Neuronal stem cell (in vitro differentiated cells): ENCODE measurements around the gene PIEZO1.

ENCODE experiments used
- DNase-seq: peaks from one replicate; pipeline ENCODE4 v3.0.0-alpha.2; 2013; ENCODE audit warnings: low spot score
- H2AFZ ChIP-seq: one replicate; pipeline ENCODE4 v1.6.1; 2013; ENCODE audit warnings: mild to moderate bottlenecking, low read length, inconsistent platforms
- H2AK5ac ChIP-seq: 2 replicates; pipeline ENCODE4 v1.6.1; 2013; ENCODE audit warnings: low read depth, mild to moderate bottlenecking, inconsistent platforms, low read length, moderate library complexity, mixed read lengths
- H2BK120ac ChIP-seq: 2 replicates; pipeline ENCODE4 v1.6.1; 2013; ENCODE audit warnings: low read depth, mild to moderate bottlenecking, inconsistent platforms, low read length, moderate library complexity, mixed read lengths
- H2BK12ac ChIP-seq: one replicate; pipeline ENCODE4 v1.6.1; 2013; ENCODE audit warnings: low read length, inconsistent platforms
- H2BK15ac ChIP-seq: 2 replicates; pipeline ENCODE4 v1.6.1; 2013; ENCODE audit warnings: mild to moderate bottlenecking, low read length, inconsistent platforms, mixed read lengths
- H2BK5ac ChIP-seq: one replicate; pipeline ENCODE4 v1.6.1; 2013; ENCODE audit warnings: inconsistent platforms, mild to moderate bottlenecking, low read length, moderate library complexity
- H3K14ac ChIP-seq: one replicate; pipeline ENCODE4 v1.6.1; 2013; ENCODE audit warnings: low read length, inconsistent platforms
- H3K18ac ChIP-seq: 2 replicates; pipeline ENCODE4 v1.6.1; 2013; ENCODE audit warnings: low read length, inconsistent platforms
- H3K23ac ChIP-seq: 2 replicates; pipeline ENCODE4 v1.6.1; 2013; ENCODE audit warnings: low read depth, mild to moderate bottlenecking, mixed read lengths, low read length, inconsistent platforms; ENCODE audit not compliant: poor library complexity
- H3K27ac ChIP-seq: replicated peaks from 3 replicates; pipeline ENCODE4 v1.5.1; 2013; ENCODE audit warnings: low read length, inconsistent platforms
- H3K27me3 ChIP-seq, 3 experiments: 2 replicates each; pipeline ENCODE4 v1.6.1; 2013; ENCODE audit warnings: low read length in 3 of 3, mild to moderate bottlenecking in 2 of 3, inconsistent platforms in 1 of 3, low read depth in 1 of 3, mixed read lengths in 1 of 3, moderate library complexity in 1 of 3; ENCODE audit not compliant: control insufficient read depth in 3 of 3, insufficient read depth in 3 of 3
- H3K36me3 ChIP-seq, 2 donors: replicated peaks in 1 of 2; 2 replicates each; pipeline ENCODE4 v1.6.1; 2013; ENCODE audit warnings: low read length in 2 of 2; ENCODE audit not compliant: control insufficient read depth in 2 of 2, insufficient read depth in 2 of 2
- H3K4ac ChIP-seq: 2 replicates; pipeline ENCODE4 v1.6.1; 2013; ENCODE audit warnings: inconsistent platforms, mild to moderate bottlenecking, low read length, moderate library complexity
- H3K4me1 ChIP-seq, 2 donors: 1 replicate in 1 of 2; 2 replicates in 1 of 2; pipeline ENCODE4 v1.6.1; 2013; ENCODE audit warnings: low read length in 2 of 2, low read depth in 1 of 2; ENCODE audit not compliant: control insufficient read depth in 2 of 2, insufficient read depth in 1 of 2
- H3K4me2 ChIP-seq: one replicate; pipeline ENCODE4 v1.6.1; 2013; ENCODE audit warnings: mild to moderate bottlenecking, low read length, inconsistent platforms; ENCODE audit not compliant: insufficient read depth, poor library complexity, severe bottlenecking
- H3K4me3 ChIP-seq, 2 donors: 2 replicates each; pipeline ENCODE4 v1.5.1; 2013; ENCODE audit warnings: low read length in 2 of 2, mild to moderate bottlenecking in 2 of 2, inconsistent platforms in 1 of 2, moderate library complexity in 1 of 2
- H3K79me1 ChIP-seq: one replicate; pipeline ENCODE4 v1.6.1; 2013; ENCODE audit warnings: low read depth, mild to moderate bottlenecking, inconsistent platforms, low read length, moderate library complexity
- H3K9ac ChIP-seq: one replicate; pipeline ENCODE4 v1.6.1; 2013; ENCODE audit warnings: mild to moderate bottlenecking, low read depth, low read length, inconsistent platforms; ENCODE audit not compliant: poor library complexity
- H3K9me3 ChIP-seq, 2 donors: replicated peaks in 1 of 2; 2 replicates each; pipeline versions ENCODE3 to v1.6.1; 2013; ENCODE audit warnings: low read length in 2 of 2, mild to moderate bottlenecking in 2 of 2, inconsistent platforms in 1 of 2, low read depth in 1 of 2, mixed read lengths in 1 of 2, moderate library complexity in 1 of 2; ENCODE audit not compliant: control insufficient read depth in 2 of 2, insufficient read depth in 1 of 2
- H4K8ac ChIP-seq: one replicate; pipeline ENCODE4 v1.6.1; 2013; ENCODE audit warnings: low read depth, mild to moderate bottlenecking, inconsistent platforms, low read length, moderate library complexity
- H4K91ac ChIP-seq: one replicate; pipeline ENCODE4 v1.6.1; 2013; ENCODE audit warnings: low read length, low read depth, mild to moderate bottlenecking, inconsistent platforms; ENCODE audit not compliant: poor library complexity
- WGBS, 2 donors: extraction: QIAGEN DNeasy Blood & Tissue Kit; methylation state at CpG; one replicate each; pipeline ENCODE4 v1.1.7; 2013; ENCODE audit warnings: missing lambda C conversion rate in 2 of 2, mixed read lengths in 1 of 2; ENCODE audit not compliant: insufficient read length in 2 of 2, insufficient replicate concordance in 1 of 2; ENCODE audit errors: extremely low coverage in 2 of 2; 5-methylcytosine and 5-hydroxymethylcytosine counted together

The PIEZO1 gene

DNA sequence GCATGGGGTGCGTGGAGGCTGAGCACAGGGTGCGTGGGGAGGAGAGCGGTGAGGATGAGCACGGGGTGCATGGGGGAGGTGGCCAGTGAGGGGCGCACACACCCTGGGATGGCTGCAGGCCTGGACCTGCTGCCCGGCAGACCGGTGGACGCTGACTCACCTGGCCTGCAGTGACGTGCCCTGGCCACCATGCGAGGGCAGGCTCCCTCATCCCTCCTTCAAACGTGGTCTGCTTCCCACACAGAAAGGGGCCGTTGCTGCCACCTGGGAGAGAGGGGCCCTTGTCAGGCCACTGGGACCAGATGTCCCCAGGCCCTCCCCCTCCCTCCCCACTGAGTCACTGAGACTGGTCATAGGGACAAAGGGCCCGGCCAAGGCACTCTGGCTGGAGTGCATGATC is 46.8 kb upstream of the PIEZO1 start:
- Histone ChIP-seq H4K91ac (no peak overlapping the region), H3K9me3 (no peaks in the 10 kb centered on the region), H2BK12ac (peak overlapping the region; percentile 41), H3K27me3 (no peaks in the 10 kb centered on the region), H3K4me3 (no peak overlapping the region), H2BK5ac (peak overlapping the region; percentile 66), H3K4ac (no peak overlapping the region), H3K4me2 (no peak overlapping the region), H2AFZ (no peak overlapping the region), H3K14ac (peak overlapping the region; percentile 71), H2BK15ac (no peak overlapping the region), H4K8ac (peak overlapping the region; percentile 43), H2BK120ac (no peak overlapping the region), H3K18ac (peak overlapping the region; percentile 48), H3K9ac (peak overlapping the region; percentile 81), H3K79me1 (peaks cover 8% of the 10 kb centered on the region), H2AK5ac (peak overlapping the region; percentile 37), H3K23ac (no peak overlapping the region), H3K27ac (no peak overlapping the region), H3K4me1 (no peaks in the 10 kb centered on the region), H3K36me3 (peaks cover 0 to 7% of the 10 kb centered on the region in 2 donors)
- no peak for DNase-seq
- no CpG with 5 or more reads among the region's 13 CpGs for WGBS, 2 donors

DNA sequence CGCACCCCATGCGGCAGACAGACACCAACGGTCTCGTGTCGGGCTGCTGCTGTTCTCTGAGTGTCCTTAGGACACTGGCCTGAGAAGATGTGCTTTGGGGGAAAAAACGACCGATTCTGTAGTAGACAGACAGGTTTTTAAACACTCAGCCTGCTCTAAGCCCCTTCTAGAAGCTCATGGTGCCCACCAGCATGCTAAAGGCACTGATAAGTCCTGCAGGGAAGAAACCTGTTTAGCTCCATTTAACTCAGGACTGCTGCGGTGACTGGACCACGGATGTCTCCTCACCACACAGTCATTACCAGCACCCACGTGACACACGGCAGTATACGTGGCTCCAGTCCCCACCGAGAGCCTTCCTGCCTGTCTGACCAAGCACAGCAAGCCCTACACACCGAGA is 45.8 kb upstream of the PIEZO1 start:
- H3K14ac ChIP-seq: no peak overlapping the region
- H3K27me3 ChIP-seq: no peaks in the 10 kb centered on the region
- no peak overlapping the region for H3K18ac ChIP-seq
- WGBS, 2 donors: no CpG with 5 or more reads among the region's 14 CpGs
- no peak overlapping the region for H3K9ac ChIP-seq
- H3K4me3 ChIP-seq: no peak overlapping the region
- no peak overlapping the region for H3K4me2 ChIP-seq
- no peak overlapping the region for H4K8ac ChIP-seq
- H3K4me1 ChIP-seq: no peaks in the 10 kb centered on the region
- H2BK15ac ChIP-seq: no peak overlapping the region
- DNase-seq: no peak
- no peak overlapping the region for H3K4ac ChIP-seq
- no peak overlapping the region for H3K27ac ChIP-seq
- no peak overlapping the region for H2BK5ac ChIP-seq
- no peak overlapping the region for H2BK12ac ChIP-seq
- H3K23ac ChIP-seq: no peak overlapping the region
- H2BK120ac ChIP-seq: no peak overlapping the region
- no peaks in the 10 kb centered on the region for H3K9me3 ChIP-seq
- H2AK5ac ChIP-seq: no peak overlapping the region
- H2AFZ ChIP-seq: no peak overlapping the region
- H3K36me3 ChIP-seq: peaks cover 0 to 7% of the 10 kb centered on the region in 2 donors
- peaks cover 7% of the 10 kb centered on the region for H3K79me1 ChIP-seq
- no peak overlapping the region for H4K91ac ChIP-seq

DNA sequence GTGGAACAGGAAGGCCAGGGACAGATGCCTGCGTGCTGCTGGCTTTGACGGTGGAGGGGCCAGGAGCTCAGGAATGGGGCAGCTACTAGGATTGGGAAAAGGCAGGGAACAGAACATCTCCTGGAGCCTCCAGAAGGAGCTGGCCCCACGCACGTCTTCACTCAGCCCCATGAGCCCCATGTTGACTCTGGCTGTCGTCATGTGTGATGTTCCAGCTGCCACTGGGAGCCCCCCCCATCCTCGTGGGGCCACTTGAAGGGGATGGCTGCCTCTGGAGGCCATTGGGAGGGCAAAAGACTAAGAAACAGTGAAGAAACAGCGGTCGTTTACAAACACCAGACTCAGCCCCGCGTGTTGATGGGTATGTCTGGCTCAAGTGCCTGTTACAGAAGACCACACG is 45.2 kb upstream of the PIEZO1 start:
- H3K14ac ChIP-seq: no peak overlapping the region
- no peak overlapping the region for H4K8ac ChIP-seq
- no peak overlapping the region for H3K4me2 ChIP-seq
- no peaks in the 10 kb centered on the region for H3K27me3 ChIP-seq
- no peaks in the 10 kb centered on the region for H3K9me3 ChIP-seq
- H2BK15ac ChIP-seq: no peak overlapping the region
- no peak overlapping the region for H4K91ac ChIP-seq
- H2BK5ac ChIP-seq: no peak overlapping the region
- peaks cover 4% of the 10 kb centered on the region for H3K79me1 ChIP-seq
- WGBS, 2 donors: no CpG with 5 or more reads among the region's 11 CpGs
- no peak overlapping the region for H3K4ac ChIP-seq
- H3K4me1 ChIP-seq: no peaks in the 10 kb centered on the region
- no peak overlapping the region for H3K9ac ChIP-seq
- H2BK120ac ChIP-seq: no peak overlapping the region
- H3K27ac ChIP-seq: no peak overlapping the region
- no peak for DNase-seq
- H3K36me3 ChIP-seq: peaks cover 0 to 4% of the 10 kb centered on the region in 2 donors
- no peak overlapping the region for H2AFZ ChIP-seq
- H2BK12ac ChIP-seq: no peak overlapping the region
- no peak overlapping the region for H2AK5ac ChIP-seq
- no peak overlapping the region for H3K4me3 ChIP-seq
- no peak overlapping the region for H3K18ac ChIP-seq
- no peak overlapping the region for H3K23ac ChIP-seq

DNA sequence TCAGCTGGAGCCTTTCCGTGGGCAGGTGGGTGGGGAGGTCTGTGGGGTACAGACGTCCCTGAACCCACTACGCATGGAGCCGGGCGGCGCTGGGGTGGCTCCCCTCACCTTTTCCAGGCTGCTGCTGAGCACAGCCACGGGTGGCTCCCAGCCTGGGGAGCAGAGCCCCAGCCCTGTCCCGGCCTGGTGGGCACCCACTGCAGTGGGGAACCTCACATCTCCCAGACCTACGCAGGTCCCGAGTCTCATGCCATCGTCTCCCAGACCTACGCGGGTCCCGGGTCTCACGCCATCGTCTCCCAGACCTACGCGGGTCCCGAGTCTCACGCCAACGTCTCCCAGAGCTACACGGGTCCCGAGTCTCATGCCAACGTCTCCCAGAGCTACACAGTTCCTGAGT is 43.7 kb upstream of the PIEZO1 start:
- H3K79me1 ChIP-seq: peaks cover 4% of the 10 kb centered on the region
- H2BK5ac ChIP-seq: no peak overlapping the region
- no peak overlapping the region for H3K18ac ChIP-seq
- no peaks in the 10 kb centered on the region for H3K4me1 ChIP-seq
- H3K4me2 ChIP-seq: no peak overlapping the region
- no peak overlapping the region for H3K27ac ChIP-seq
- H3K36me3 ChIP-seq: no peaks in the 10 kb centered on the region
- H2AFZ ChIP-seq: no peak overlapping the region
- H3K9me3 ChIP-seq: no peaks in the 10 kb centered on the region
- no CpG with 5 or more reads among the region's 24 CpGs for WGBS, 2 donors
- no peak for DNase-seq
- H2BK12ac ChIP-seq: no peak overlapping the region
- H3K27me3 ChIP-seq: no peaks in the 10 kb centered on the region
- no peak overlapping the region for H3K14ac ChIP-seq
- H2BK15ac ChIP-seq: no peak overlapping the region
- H3K9ac ChIP-seq: no peak overlapping the region
- H4K91ac ChIP-seq: no peak overlapping the region
- peak overlapping the region; percentile 43 for H3K23ac ChIP-seq
- H3K4ac ChIP-seq: no peak overlapping the region
- H3K4me3 ChIP-seq: no peak overlapping the region
- no peak overlapping the region for H2BK120ac ChIP-seq
- no peak overlapping the region for H4K8ac ChIP-seq
- H2AK5ac ChIP-seq: no peak overlapping the region
